Activated CD8-positive, alpha-beta T cell treated with anti-CD3 and anti-CD28 coated beads, Interleukin-2, amount 10 ng/mL, durations not matched to agents 7 days and 5 days (primary cell): ENCODE results near the gene SLA2. TPM values are rescaled to one million over a fixed set of nuclear protein-coding genes. Genes with fewer than 3 reads are reported as not detected.

Source experiments
- ATAC-seq: fragments of 150-1000 bp; cut with Tn5 transposase; one replicate; pipeline ENCODE4 v1.10.0; 2021; ENCODE audit warnings: moderate library complexity
- CTCF ChIA-PET: fragments of 350-600 bp; sonication (Branson Sonifier 250); formaldehyde crosslinking; loops from one replicate; lab custom pipeline; 2021; ENCODE audit warnings: antibody characterized with exemption; lab: Charles Lee
- POLR2A ChIA-PET: fragments of 350-600 bp; sonication (Branson Sonifier 250); formaldehyde crosslinking; loops from one replicate; lab custom pipeline; 2021; ENCODE audit warnings: antibody characterized with exemption; lab: Charles Lee
- DNase-seq: peaks from one replicate; pipeline ENCODE4 v3.0.0-alpha.2; 2020
- H3K27ac Mint-ChIP-seq: one replicate; pipeline ENCODE4 v1.8.0; 2021; ENCODE audit warnings: mild to moderate bottlenecking, mixed read lengths
- H3K27me3 Mint-ChIP-seq: one replicate; pipeline ENCODE4 v1.8.0; 2021; ENCODE audit warnings: low read depth, mixed read lengths
- H3K36me3 Mint-ChIP-seq: one replicate; pipeline ENCODE4 v1.8.0; 2021; ENCODE audit warnings: low read depth, mixed read lengths
- H3K4me1 Mint-ChIP-seq: one replicate; pipeline ENCODE4 v1.8.0; 2021; ENCODE audit warnings: low read depth, mixed read lengths
- H3K4me3 Mint-ChIP-seq: one replicate; pipeline ENCODE4 v1.8.0; 2021; ENCODE audit warnings: mild to moderate bottlenecking, mixed read lengths
- H3K9me3 Mint-ChIP-seq: one replicate; pipeline ENCODE4 v1.8.0; 2022; ENCODE audit warnings: mixed read lengths; ENCODE audit not compliant: insufficient read depth
- total RNA-seq, 2 experiments: library from RNA; stranded (reverse); gene quantifications; one replicate each; pipeline ENCODE4 v1.2.3, GENCODE V29; 2021

SLA2 gene
- total RNA-seq, 2 experiments from 2014 or later: 131 to 137 TPM

GRCh38 chr20:36591281-36591680 lies 54.7 kb downstream of the SLA2 start:
- no peaks in the 10 kb centered on the region for H3K27me3 Mint-ChIP-seq
- no peaks in the 10 kb centered on the region for H3K9me3 Mint-ChIP-seq
- DNase-seq: no peak
- no peak overlapping the region for H3K4me3 Mint-ChIP-seq
- H3K36me3 Mint-ChIP-seq: peaks cover 53% of the 10 kb centered on the region
- H3K27ac Mint-ChIP-seq: peak overlapping the region; percentile 87
- ChIA-PET CTCF (interaction anchor here (0.7 to 6.6 kb wide), 6 partner anchors 14 to 163 kb away, joined by 3 to 54 read pairs (median 5); partner anchors contain the start of gene RAB5IF), POLR2A (interaction anchor here (1.2 to 6.6 kb wide), 4 partner anchors 13 to 55 kb away, joined by 3 to 45 read pairs (median 6); partner anchors contain the start of genes RAB5IF, SLA2 and TGIF2)
- H3K4me1 Mint-ChIP-seq: peaks cover 63% of the 10 kb centered on the region
- no peak for ATAC-seq

GRCh38 chr20:36587388-36588070 lies 58.5 kb downstream of the SLA2 start:
- H3K27me3 Mint-ChIP-seq: no peaks in the 10 kb centered on the region
- DNase-seq: no peak
- ChIA-PET CTCF (interaction anchor here (0.7 to 6.6 kb wide), 4 partner anchors 13 to 115 kb away, joined by 3 to 54 read pairs (median 3); partner anchors contain the start of gene RAB5IF), POLR2A (interaction anchor here (0.6 to 6.6 kb wide), 3 partner anchors 14 to 18 kb away, joined by 5 to 45 read pairs (median 11); partner anchors contain the start of genes RAB5IF and TGIF2)
- H3K4me3 Mint-ChIP-seq: no peak overlapping the region
- H3K4me1 Mint-ChIP-seq: peaks cover 46% of the 10 kb centered on the region
- no peak for ATAC-seq
- no peaks in the 10 kb centered on the region for H3K9me3 Mint-ChIP-seq
- peaks cover 42% of the 10 kb centered on the region for H3K36me3 Mint-ChIP-seq
- peak overlapping the region; percentile 5 for H3K27ac Mint-ChIP-seq

- peaks cover 38% of the 10 kb centered on the region for H3K4me1 Mint-ChIP-seq
- no peak overlapping the region for H3K4me3 Mint-ChIP-seq
- peaks cover 41% of the 10 kb centered on the region for H3K36me3 Mint-ChIP-seq
- DNase-seq (no peak), ATAC-seq (no peak)
- ChIA-PET POLR2A (interaction anchor here (1.3 to 6.6 kb wide), 2 partner anchors 9 to 12 kb away, joined by 4 to 45 read pairs; partner anchors contain the start of gene TGIF2), CTCF (interaction anchor here (2.0 kb wide), 1 partner anchor 19 kb away, joined by 6 read pairs; no protein-coding TSS in a partner anchor)
- no peaks in the 10 kb centered on the region for H3K9me3 Mint-ChIP-seq
- H3K27ac Mint-ChIP-seq: no peak overlapping the region
- no peaks in the 10 kb centered on the region for H3K27me3 Mint-ChIP-seq
These were observed 60.4 kb downstream of the SLA2 start for GRCh38 chr20:36585410-36586125.

GRCh38 chr20:36584018-36584481 lies 61.9 kb downstream of the SLA2 start:
- peaks cover 46% of the 10 kb centered on the region for H3K36me3 Mint-ChIP-seq
- POLR2A ChIA-PET: interaction anchor here (0.6 to 2.0 kb wide), 3 partner anchors 8 to 22 kb away, joined by 3 to 4 read pairs (median 3); partner anchors contain the start of gene RAB5IF

GRCh38 chr20:36582821-36583220 lies 63.2 kb downstream of the SLA2 start:
- no peaks in the 10 kb centered on the region for H3K9me3 Mint-ChIP-seq
- no peak overlapping the region for H3K4me3 Mint-ChIP-seq
- peak overlapping the region; percentile 90 for H3K27ac Mint-ChIP-seq
- ATAC-seq: no peak
- CTCF ChIA-PET: interaction anchor here (1.6 kb wide), 1 partner anchor 9 kb away, joined by 4 read pairs; the partner anchor contains the start of gene TGIF2
- no peaks in the 10 kb centered on the region for H3K27me3 Mint-ChIP-seq
- POLR2A ChIA-PET: interaction anchor here (0.9 to 2.0 kb wide), 2 partner anchors 12 to 23 kb away, joined by 3 to 4 read pairs; partner anchors contain the start of gene RAB5IF
- no peak for DNase-seq
- H3K36me3 Mint-ChIP-seq: peaks cover 49% of the 10 kb centered on the region
- peaks cover 41% of the 10 kb centered on the region for H3K4me1 Mint-ChIP-seq

More at GRCh38 chr20:36584018-36584481, 61.9 kb downstream of the SLA2 start:
- Mint-ChIP-seq H3K27ac (peak overlapping the region; percentile 70), H3K27me3 (no peaks in the 10 kb centered on the region), H3K4me1 (peaks cover 41% of the 10 kb centered on the region), H3K4me3 (no peak overlapping the region), H3K9me3 (no peaks in the 10 kb centered on the region)
- DNase-seq: no peak
- ATAC-seq: no peak
- CTCF ChIA-PET: interaction anchor here (0.7 to 2.0 kb wide), 3 partner anchors 10 to 27 kb away, joined by 3 to 6 read pairs (median 4); partner anchors contain the start of gene TGIF2

GRCh38 chr20:36582322-36582721 lies 63.7 kb downstream of the SLA2 start:
- POLR2A ChIA-PET: interaction anchor here (0.9 kb wide), 1 partner anchor 13 kb away, joined by 3 read pairs; no protein-coding TSS in a partner anchor
- ATAC-seq (peak; percentile 82), DNase-seq (peak; percentile 69)
- Mint-ChIP-seq H3K4me3 (no peak overlapping the region), H3K27ac (peak overlapping the region; percentile 90), H3K4me1 (peaks cover 36% of the 10 kb centered on the region), H3K36me3 (peaks cover 46% of the 10 kb centered on the region), H3K9me3 (no peaks in the 10 kb centered on the region), H3K27me3 (no peaks in the 10 kb centered on the region)
- CTCF ChIA-PET: interaction anchor here (1.6 kb wide), 1 partner anchor 8 kb away, joined by 4 read pairs; the partner anchor contains the start of gene TGIF2

- Mint-ChIP-seq H3K27me3 (no peaks in the 10 kb centered on the region), H3K27ac (peak overlapping the region; percentile 35), H3K4me1 (peaks cover 45% of the 10 kb centered on the region), H3K9me3 (no peaks in the 10 kb centered on the region), H3K36me3 (peaks cover 52% of the 10 kb centered on the region), H3K4me3 (no peak overlapping the region)
- ChIA-PET CTCF (interaction anchor here (2.2 kb wide), 1 partner anchor 10 kb away, joined by 11 read pairs; no protein-coding TSS in a partner anchor), POLR2A (interaction anchor here (1.6 kb wide), 1 partner anchor 16 kb away, joined by 4 read pairs; no protein-coding TSS in a partner anchor)
- DNase-seq (no peak), ATAC-seq (no peak)
These were observed 65.9 kb downstream of the SLA2 start for GRCh38 chr20:36579996-36580545.

- no peak for DNase-seq
- no peaks in the 10 kb centered on the region for H3K9me3 Mint-ChIP-seq
- no peaks in the 10 kb centered on the region for H3K27me3 Mint-ChIP-seq
- ChIA-PET POLR2A (interaction anchor here (1.2 to 6.6 kb wide), 3 partner anchors 16 to 67 kb away, joined by 3 to 60 read pairs (median 7); partner anchors contain the start of gene RAB5IF), CTCF (interaction anchor here (1.5 to 6.2 kb wide), 3 partner anchors 10 to 27 kb away, joined by 5 to 44 read pairs (median 6); partner anchors contain the start of gene RAB5IF)
- H3K4me3 Mint-ChIP-seq: no peak overlapping the region
- H3K4me1 Mint-ChIP-seq: peaks cover 46% of the 10 kb centered on the region
- H3K27ac Mint-ChIP-seq: no peak overlapping the region
- H3K36me3 Mint-ChIP-seq: peaks cover 53% of the 10 kb centered on the region
- no peak for ATAC-seq
These were observed 67.5 kb downstream of the SLA2 start for GRCh38 chr20:36578356-36579041.

- ChIA-PET CTCF (interaction anchor here (0.6 to 6.2 kb wide), 5 partner anchors 16 to 29 kb away, joined by 3 to 44 read pairs (median 3); partner anchors contain the start of gene RAB5IF), POLR2A (interaction anchor here (1.2 to 6.6 kb wide), 4 partner anchors 13 to 804 kb away, joined by 4 to 70 read pairs (median 52); partner anchors contain the start of genes PHF20 and RAB5IF)
- Mint-ChIP-seq H3K9me3 (no peaks in the 10 kb centered on the region), H3K36me3 (peaks cover 39% of the 10 kb centered on the region), H3K4me1 (peaks cover 47% of the 10 kb centered on the region), H3K27ac (peak overlapping the region; percentile 92), H3K27me3 (no peaks in the 10 kb centered on the region), H3K4me3 (peak overlapping the region; percentile 86)
- DNase-seq (no peak), ATAC-seq (no peak)
These were observed 69.9 kb downstream of the SLA2 start for GRCh38 chr20:36576081-36576445.
